Fibroblast of peridontal ligament (primary cell): ENCODE measurements around the gene STPG4.
"Not testable (repeated sequence)": the region's sequence is repeated elsewhere in the genome, so short reads cannot be mapped to it uniquely, and the experiment has no call there.

ENCODE experiments used
- DNase-seq: peaks from one replicate; pipeline ENCODE4 v3.0.0-alpha.2; 2010; ENCODE audit errors: extremely low read depth

STPG4 gene

DNA sequence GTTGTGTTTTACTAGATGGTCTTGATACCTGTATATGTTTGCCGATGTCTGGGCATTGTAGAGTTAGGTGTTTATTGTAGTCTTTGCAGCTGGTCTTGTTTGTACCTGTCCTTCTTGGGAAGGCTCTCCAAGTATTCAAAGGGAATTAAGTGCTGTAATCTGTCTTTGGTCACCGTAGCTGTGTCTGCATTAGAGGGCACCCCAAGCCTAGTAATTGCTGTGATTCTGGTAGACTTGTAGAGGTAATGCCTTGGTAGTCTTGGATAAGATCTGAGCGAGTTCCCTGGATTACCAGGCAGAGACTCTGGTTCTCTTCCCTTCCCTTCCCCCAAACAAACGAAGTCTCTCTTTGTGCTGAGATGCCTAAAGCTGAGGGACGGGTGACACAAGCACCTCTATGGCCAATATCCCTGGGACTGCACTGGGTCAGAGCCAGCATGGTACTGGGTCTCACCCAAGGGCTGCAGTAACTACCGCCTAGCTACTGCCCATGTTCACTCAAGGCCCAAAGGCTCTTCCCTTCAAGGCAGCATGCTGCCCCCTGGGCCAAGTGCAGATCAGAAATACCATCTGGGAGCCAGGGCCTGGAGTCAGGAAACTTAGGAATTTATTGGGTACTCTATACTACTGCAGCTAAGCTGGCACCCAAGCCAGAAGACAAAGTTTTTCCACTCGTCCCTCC, 27.1 kb downstream of the STPG4 start:
- no peak for DNase-seq

DNA sequence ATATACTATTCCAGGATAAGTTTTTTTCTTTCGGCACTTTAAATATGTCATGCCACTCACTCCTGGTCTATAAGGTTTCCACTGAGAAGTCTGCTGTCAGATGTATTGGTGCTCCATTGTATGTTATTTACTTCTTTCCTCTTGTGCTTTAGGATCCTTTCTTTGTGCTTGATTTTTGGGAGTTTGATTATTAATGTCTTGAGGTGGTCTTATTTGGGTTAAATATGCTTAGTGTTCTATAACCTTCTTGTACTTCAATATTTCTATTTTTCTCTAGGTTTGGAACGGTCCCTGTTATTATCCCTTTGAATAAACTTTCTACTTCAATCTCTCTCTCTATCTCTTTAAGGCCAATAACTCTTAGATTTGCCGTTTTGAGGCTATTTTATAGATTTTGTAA, 28.3 kb downstream of the STPG4 start:
- no peak for DNase-seq

DNA sequence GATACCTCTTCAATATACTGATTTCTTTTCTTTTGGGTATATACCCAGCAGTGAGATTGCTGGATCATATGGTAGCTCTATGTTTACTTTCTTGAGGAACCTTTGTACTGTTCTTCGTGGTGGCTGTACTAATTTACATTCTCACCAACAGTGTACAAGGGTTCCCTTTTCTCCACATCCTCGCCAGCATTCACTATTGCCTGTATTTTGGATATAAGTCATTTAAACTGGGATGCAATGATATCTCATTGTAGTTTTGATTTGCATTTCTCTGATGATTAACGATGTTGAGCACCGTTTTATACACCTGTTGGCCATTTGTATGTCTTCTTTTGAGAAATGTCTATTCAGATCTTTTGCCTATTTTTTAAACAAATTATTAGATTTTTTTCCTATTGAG, 30.4 kb downstream of the STPG4 start:
- DNase-seq, result not testable (repeated sequence)

GRCh38 chr2:47120424-47120823, 34.7 kb downstream of the STPG4 start:
- DNase-seq, result not testable (repeated sequence)

GRCh38 chr2:47119001-47119400, 36.1 kb downstream of the STPG4 start:
- DNase-seq, result peak; percentile 61

DNA sequence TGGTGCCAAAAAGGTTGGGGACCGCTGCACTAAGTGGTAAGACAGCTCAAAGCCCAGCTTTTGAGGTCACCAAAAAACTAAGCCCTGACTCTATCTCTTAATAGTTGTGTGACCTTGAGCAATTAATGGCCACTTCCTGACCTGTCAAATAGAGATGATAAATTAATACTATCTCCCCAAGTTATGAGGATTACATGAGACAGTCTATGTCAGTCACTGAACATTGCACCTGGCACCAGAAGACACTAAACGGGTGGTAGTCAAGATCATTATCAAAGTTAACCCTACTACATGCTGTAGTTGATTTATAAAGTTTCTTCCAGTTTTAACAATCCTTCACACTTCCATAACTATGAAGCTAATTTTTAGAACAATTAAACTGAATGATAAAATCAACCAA, 36.5 kb downstream of the STPG4 start:
- no peak for DNase-seq

DNA sequence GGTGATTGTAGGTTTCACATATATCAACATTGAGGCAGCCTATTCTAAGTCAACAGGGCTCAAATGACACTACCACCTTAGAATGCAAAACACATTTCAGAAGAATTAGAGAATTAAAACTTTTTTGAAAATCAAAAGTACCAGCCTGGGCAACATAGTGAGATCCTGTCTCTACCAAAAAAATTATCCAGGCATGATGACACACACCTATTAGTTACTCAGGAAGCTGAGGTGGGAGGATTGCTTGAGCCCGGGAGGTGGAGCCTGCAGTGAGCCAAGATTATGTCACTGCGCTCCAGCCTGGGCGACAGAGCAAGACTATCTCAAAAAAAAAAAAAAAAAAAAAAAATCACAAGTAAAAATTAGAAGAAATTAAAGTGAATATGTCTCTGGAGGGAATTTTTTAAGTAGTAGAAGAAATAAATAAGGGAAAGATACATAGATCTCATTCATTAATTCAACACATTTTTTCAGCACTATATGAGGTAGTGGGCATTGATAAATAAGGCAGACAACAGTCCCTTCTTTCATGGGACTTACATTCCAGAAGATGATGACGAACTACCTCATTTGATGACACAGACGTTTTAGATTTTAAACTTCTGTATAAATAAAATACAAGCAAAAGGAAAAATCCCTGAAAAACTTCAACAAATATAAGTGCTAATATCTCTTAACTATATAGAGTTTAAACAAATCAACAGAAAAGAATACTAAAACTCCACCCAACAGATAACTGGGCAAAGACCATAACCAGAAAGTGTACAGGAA, 42.3 kb downstream of the STPG4 start:
- no peak for DNase-seq

- DNase-seq, result no peak
Measured at GRCh38 chr2:47109680-47110079, 45.4 kb downstream of the STPG4 start.

DNA sequence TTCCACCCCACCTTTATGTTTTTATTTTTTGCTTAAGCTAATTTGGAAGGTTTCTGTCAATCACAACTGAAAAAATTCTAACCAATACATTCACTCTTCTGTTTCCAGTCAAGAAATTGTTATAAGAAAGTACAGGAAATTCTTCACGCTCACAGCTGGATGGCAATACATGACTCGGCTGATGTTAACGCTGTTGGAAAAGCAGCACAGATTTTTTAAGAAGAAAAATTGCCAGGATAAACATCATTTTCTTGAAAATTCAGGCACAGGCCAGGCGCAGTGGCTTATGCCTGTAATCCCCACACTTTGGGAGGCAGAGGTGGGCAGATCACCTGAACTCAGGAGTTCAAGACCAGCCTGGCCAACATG, 46.1 kb downstream of the STPG4 start:
- DNase-seq, result no peak

GRCh38 chr2:47108267-47109006, 46.7 kb downstream of the STPG4 start:
- not testable (repeated sequence) for DNase-seq

- not testable (repeated sequence) for DNase-seq
Measured at GRCh38 chr2:47107201-47107600, 47.9 kb downstream of the STPG4 start.

DNA sequence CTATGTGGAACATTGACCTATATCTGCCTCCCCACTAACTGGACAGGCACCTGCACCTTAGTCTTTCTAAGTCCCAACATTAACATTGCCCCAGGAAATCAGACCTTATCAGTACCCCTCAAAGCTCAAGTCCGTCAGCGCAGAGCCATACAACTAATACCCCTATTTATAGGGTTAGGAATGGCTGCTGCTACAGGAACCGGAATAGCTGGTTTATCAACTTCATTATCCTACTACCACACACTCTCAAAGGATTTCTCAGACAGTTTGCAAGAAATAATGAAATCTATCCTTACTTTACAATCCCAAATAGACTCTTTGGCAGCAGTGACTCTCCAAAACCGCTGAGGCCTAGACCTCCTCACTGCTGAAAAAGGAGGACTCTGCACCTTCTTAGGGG, 48.9 kb downstream of the STPG4 start:
- not testable (repeated sequence) for DNase-seq

- DNase-seq, result not testable (repeated sequence)
Measured at GRCh38 chr2:47099712-47100111, 55.4 kb downstream of the STPG4 start.

GRCh38 chr2:47098953-47099352, 56.2 kb downstream of the STPG4 start:
- DNase-seq, result no peak

- DNase-seq, result no peak
Measured at GRCh38 chr2:47097563-47097962, 57.5 kb downstream of the STPG4 start.

GRCh38 chr2:47096451-47096850, 58.7 kb downstream of the STPG4 start:
- no peak for DNase-seq

GRCh38 chr2:47095349-47096020, 59.6 kb downstream of the STPG4 start:
- DNase-seq, result no peak

- DNase-seq, result peak; percentile 88
Measured at GRCh38 chr2:47094511-47095142, 60.5 kb downstream of the STPG4 start.

GRCh38 chr2:47093626-47094025, 61.5 kb downstream of the STPG4 start:
- DNase-seq, result no peak

- no peak for DNase-seq
Measured at GRCh38 chr2:47092465-47092864, 62.6 kb downstream of the STPG4 start.

DNA sequence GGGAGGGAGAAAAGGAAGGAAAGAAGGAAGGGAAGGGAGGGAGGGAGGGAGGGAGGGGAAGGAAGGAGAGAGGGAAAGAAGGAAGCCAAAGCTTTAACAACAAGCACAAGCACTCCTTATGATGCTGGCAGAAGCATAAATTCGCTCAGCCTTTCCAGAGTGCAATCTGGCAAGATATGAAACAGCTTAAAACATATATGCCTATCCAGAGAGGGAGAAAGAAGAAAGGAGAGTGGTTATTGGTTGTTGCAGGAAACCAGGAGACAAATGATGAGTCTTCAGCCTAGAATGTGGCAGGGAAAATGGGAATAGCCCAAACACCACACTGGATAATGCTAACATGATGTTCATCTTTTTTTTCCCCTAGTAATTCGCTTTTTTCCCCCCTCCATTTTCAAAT, 64.0 kb downstream of the STPG4 start:
- DNase-seq, result peak; percentile 86

DNA sequence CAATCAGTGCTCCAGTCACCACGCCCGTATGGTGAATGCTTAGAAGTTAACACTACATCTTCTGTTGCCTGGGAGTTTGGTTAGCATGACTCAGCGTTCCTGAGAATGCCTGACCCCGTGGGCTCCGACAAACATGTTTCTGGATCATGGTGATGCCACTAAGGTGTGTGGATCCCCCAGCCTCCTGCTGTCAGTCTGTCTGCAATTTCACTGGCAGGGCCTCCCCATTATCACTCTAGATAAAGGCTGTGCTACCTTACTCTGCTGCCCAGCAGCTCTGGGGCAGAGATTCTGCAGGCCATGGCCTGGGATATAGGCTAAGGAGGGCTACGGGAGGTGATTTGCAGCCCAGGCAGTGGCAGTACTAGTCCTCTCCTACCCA, 66.0 kb downstream of the STPG4 start:
- peak; percentile 35 for DNase-seq
